HEK293 (cell line): ENCODE data around the gene ARPC1B.
A peak's percentile ranks its signal among the peaks of the same experiment; 100 is the strongest.

Experiments used
- CTCF ChIP-seq: fragments of 450-650 bp; formaldehyde crosslinking; IDR thresholded peaks from 2 replicates; pipeline ENCODE4 v1.5.1; 2016; ENCODE audit warnings: missing biosample characterization, missing genetic modification characterization
- GLIS1 ChIP-seq: fragments of 450-650 bp; formaldehyde crosslinking; IDR thresholded peaks from 2 replicates; pipeline ENCODE4 v1.5.1; 2016; ENCODE audit warnings: missing biosample characterization, missing genetic modification characterization
- GLIS2 ChIP-seq: fragments of 450-650 bp; formaldehyde crosslinking; IDR thresholded peaks from 2 replicates; pipeline ENCODE4 v1.5.1; 2016; ENCODE audit warnings: missing biosample characterization, missing genetic modification characterization
- KLF8 ChIP-seq: fragments of 450-650 bp; formaldehyde crosslinking; IDR thresholded peaks from 2 replicates; pipeline ENCODE4 v1.5.1; 2016; ENCODE audit warnings: missing biosample characterization, missing genetic modification characterization
- PRDM10 ChIP-seq: fragments of 450-650 bp; formaldehyde crosslinking; IDR thresholded peaks from 2 replicates; pipeline ENCODE4 v1.5.1; 2016; ENCODE audit warnings: missing biosample characterization, missing genetic modification characterization
- PRDM4 ChIP-seq: fragments of 450-650 bp; formaldehyde crosslinking; IDR thresholded peaks from 2 replicates; pipeline ENCODE4 v1.5.1; 2017; ENCODE audit warnings: missing biosample characterization, missing genetic modification characterization
- WT1 ChIP-seq: fragments of 450-650 bp; formaldehyde crosslinking; IDR thresholded peaks from 2 replicates; pipeline ENCODE4 v1.5.1; 2016; ENCODE audit warnings: missing biosample characterization, missing genetic modification characterization
- YY1 ChIP-seq: fragments of 450-650 bp; formaldehyde crosslinking; IDR thresholded peaks from 2 replicates; pipeline ENCODE4 v1.5.1; 2018; ENCODE audit warnings: missing biosample characterization, missing genetic modification characterization
- ZBTB20 ChIP-seq: fragments of 450-650 bp; formaldehyde crosslinking; IDR thresholded peaks from 2 replicates; pipeline ENCODE4 v1.5.1; 2016; ENCODE audit warnings: missing biosample characterization, missing genetic modification characterization
- ZBTB48 ChIP-seq: fragments of 450-650 bp; formaldehyde crosslinking; IDR thresholded peaks from 2 replicates; pipeline ENCODE4 v1.5.1; 2016; ENCODE audit warnings: missing biosample characterization, missing genetic modification characterization
- ZNF600 ChIP-seq: fragments of 450-650 bp; formaldehyde crosslinking; IDR thresholded peaks from 2 replicates; pipeline ENCODE4 v1.5.1; 2016; ENCODE audit warnings: missing biosample characterization, missing genetic modification characterization
- ZNF623 ChIP-seq: fragments of 450-650 bp; formaldehyde crosslinking; IDR thresholded peaks from 2 replicates; pipeline ENCODE4 v1.5.1; 2016; ENCODE audit warnings: missing biosample characterization, missing genetic modification characterization
- ZNF629 ChIP-seq: fragments of 450-650 bp; formaldehyde crosslinking; IDR thresholded peaks from 2 replicates; pipeline ENCODE4 v1.5.1; 2017; ENCODE audit warnings: missing biosample characterization, missing genetic modification characterization
- ZNF768 ChIP-seq: fragments of 450-650 bp; formaldehyde crosslinking; IDR thresholded peaks from 2 replicates; pipeline ENCODE4 v1.5.1; 2018; ENCODE audit warnings: missing biosample characterization, mild to moderate bottlenecking, missing genetic modification characterization
- ZSCAN30 ChIP-seq: fragments of 450-650 bp; IDR thresholded peaks from 2 replicates; pipeline ENCODE4 v1.5.1; 2018; ENCODE audit warnings: missing biosample characterization, mild to moderate bottlenecking, missing genetic modification characterization, moderate library complexity
- TF ChIP-seq, protein P1 (sequence below): fragments of 450-650 bp; IDR thresholded peaks from 2 replicates; pipeline ENCODE4 v1.5.1; 2018; ENCODE audit warnings: missing biosample characterization, mild to moderate bottlenecking, missing genetic modification characterization
- TF ChIP-seq, protein P2 (sequence below): fragments of 450-650 bp; formaldehyde crosslinking; IDR thresholded peaks from 2 replicates; pipeline ENCODE4 v1.5.1; 2016; ENCODE audit warnings: missing biosample characterization, missing genetic modification characterization
- TF ChIP-seq, protein P3 (sequence below): fragments of 450-650 bp; formaldehyde crosslinking; IDR thresholded peaks from 2 replicates; pipeline ENCODE4 v1.5.1; 2016; ENCODE audit warnings: missing biosample characterization, missing genetic modification characterization

ARPC1B gene

GRCh38 chr7:99369767-99370391 is 4.7 kb upstream of the ARPC1B start (continued):
- TF ChIP-seq, protein P1, sequence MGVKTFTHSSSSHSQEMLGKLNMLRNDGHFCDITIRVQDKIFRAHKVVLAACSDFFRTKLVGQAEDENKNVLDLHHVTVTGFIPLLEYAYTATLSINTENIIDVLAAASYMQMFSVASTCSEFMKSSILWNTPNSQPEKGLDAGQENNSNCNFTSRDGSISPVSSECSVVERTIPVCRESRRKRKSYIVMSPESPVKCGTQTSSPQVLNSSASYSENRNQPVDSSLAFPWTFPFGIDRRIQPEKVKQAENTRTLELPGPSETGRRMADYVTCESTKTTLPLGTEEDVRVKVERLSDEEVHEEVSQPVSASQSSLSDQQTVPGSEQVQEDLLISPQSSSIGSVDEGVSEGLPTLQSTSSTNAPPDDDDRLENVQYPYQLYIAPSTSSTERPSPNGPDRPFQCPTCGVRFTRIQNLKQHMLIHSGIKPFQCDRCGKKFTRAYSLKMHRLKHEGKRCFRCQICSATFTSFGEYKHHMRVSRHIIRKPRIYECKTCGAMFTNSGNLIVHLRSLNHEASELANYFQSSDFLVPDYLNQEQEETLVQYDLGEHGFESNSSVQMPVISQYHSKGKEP (tag by site-specific recombination) = peak; percentile 49; the same call in 1 of the 2 replicates
- TF ChIP-seq GLIS1 (tag by site-specific recombination) (peak; percentile 97), ZBTB20 (tag by site-specific recombination) (peak; percentile 46), ZNF629 (0 out of 2 replicates have a peak, but pooled peaks have one; percentile 12), KLF8 (tag by site-specific recombination) (0 out of 2 replicates have a peak, but pooled peaks have one; percentile 16), GLIS2 (tag by site-specific recombination) (peak; percentile 78), PRDM10 (0 out of 2 replicates have a peak, but pooled peaks have one; percentile 22), ZNF768 (no peak), PRDM4 (tag by site-specific recombination) (no peak), WT1 (tag by site-specific recombination) (no peak), ZNF600 (tag by site-specific recombination) (peak; percentile 23; the same call in 1 of the 2 replicates), YY1 (tag by site-specific recombination) (no peak), ZBTB48 (tag by site-specific recombination) (no peak), ZNF623 (tag by site-specific recombination) (no peak), ZSCAN30 (tag by site-specific recombination) (peak; percentile 69; the same call in 1 of the 2 replicates), CTCF (tag by site-specific recombination) (no peak)
- TF ChIP-seq, protein P2, sequence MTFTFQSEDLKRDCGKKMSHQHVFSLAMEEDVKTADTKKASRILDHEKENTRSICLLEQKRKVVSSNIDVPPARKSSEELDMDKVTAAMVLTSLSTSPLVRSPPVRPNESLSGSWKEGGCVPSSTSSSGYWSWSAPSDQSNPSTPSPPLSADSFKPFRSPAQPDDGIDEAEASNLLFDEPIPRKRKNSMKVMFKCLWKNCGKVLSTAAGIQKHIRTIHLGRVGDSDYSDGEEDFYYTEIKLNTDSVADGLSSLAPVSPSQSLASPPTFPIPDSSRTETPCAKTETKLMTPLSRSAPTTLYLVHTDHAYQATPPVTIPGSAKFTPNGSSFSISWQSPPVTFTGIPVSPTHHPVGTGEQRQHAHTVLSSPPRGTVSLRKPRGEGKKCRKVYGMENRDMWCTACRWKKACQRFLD (tag by site-specific recombination) = no peak
- TF ChIP-seq, protein P3, sequence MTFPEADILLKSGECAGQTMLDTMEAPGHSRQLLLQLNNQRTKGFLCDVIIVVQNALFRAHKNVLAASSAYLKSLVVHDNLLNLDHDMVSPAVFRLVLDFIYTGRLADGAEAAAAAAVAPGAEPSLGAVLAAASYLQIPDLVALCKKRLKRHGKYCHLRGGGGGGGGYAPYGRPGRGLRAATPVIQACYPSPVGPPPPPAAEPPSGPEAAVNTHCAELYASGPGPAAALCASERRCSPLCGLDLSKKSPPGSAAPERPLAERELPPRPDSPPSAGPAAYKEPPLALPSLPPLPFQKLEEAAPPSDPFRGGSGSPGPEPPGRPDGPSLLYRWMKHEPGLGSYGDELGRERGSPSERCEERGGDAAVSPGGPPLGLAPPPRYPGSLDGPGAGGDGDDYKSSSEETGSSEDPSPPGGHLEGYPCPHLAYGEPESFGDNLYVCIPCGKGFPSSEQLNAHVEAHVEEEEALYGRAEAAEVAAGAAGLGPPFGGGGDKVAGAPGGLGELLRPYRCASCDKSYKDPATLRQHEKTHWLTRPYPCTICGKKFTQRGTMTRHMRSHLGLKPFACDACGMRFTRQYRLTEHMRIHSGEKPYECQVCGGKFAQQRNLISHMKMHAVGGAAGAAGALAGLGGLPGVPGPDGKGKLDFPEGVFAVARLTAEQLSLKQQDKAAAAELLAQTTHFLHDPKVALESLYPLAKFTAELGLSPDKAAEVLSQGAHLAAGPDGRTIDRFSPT (tag by site-specific recombination) = no peak
